Liver (tissue), 9 donors: ENCODE results near the gene PAK4. TPM values are rescaled to one million over a fixed set of nuclear protein-coding genes. Genes with fewer than 3 reads are reported as not detected.

Experiments
- DNase-seq: peaks from one replicate; pipeline ENCODE4 v3.0.0-alpha.2; 2017; ENCODE audit warnings: low spot score
- H3K27ac ChIP-seq, 2 donors: one replicate each; pipeline ENCODE4 v1.7.0; 2013; ENCODE audit warnings: inconsistent platforms in 2 of 2, low read length in 2 of 2, control low read depth in 1 of 2, low read depth in 1 of 2, mild to moderate bottlenecking in 1 of 2
- H3K27me3 ChIP-seq, 4 donors: one replicate each; pipeline versions ENCODE4 v1.6.1 to v1.7.0; 2013; ENCODE audit warnings: low read length in 3 of 4, inconsistent platforms in 1 of 4, mild to moderate bottlenecking in 1 of 4, moderate library complexity in 1 of 4; ENCODE audit not compliant: control insufficient read depth in 4 of 4, insufficient read depth in 4 of 4
- H3K36me3 ChIP-seq, 4 donors: one replicate each; pipeline versions ENCODE4 v1.6.1 to v1.7.0; 2013; ENCODE audit warnings: low read length in 3 of 4, mild to moderate bottlenecking in 3 of 4, low read depth in 1 of 4, moderate library complexity in 1 of 4; ENCODE audit not compliant: control insufficient read depth in 4 of 4, insufficient read depth in 3 of 4
- H3K4me1 ChIP-seq, 4 donors: one replicate each; pipeline versions ENCODE4 v1.6.1 to v1.7.0; 2013; ENCODE audit warnings: low read length in 3 of 4, mild to moderate bottlenecking in 3 of 4, moderate library complexity in 1 of 4; ENCODE audit not compliant: control insufficient read depth in 4 of 4, insufficient read depth in 4 of 4
- H3K4me3 ChIP-seq, 3 donors: one replicate each; pipeline versions ENCODE4 v1.6.1 to v1.7.0; 2013; ENCODE audit warnings: low read length in 3 of 3, control low read depth in 1 of 3, low read depth in 1 of 3, mild to moderate bottlenecking in 1 of 3
- H3K9ac ChIP-seq, 2 donors: one replicate each; pipeline ENCODE4 v1.7.0; 2013; ENCODE audit warnings: low read length in 2 of 2, mild to moderate bottlenecking in 2 of 2, moderate library complexity in 2 of 2, control low read depth in 1 of 2, low read depth in 1 of 2
- H3K9me3 ChIP-seq, 4 donors: one replicate each; pipeline versions ENCODE4 v1.6.1 to v1.7.0; 2013; ENCODE audit warnings: low read length in 3 of 4; ENCODE audit not compliant: control insufficient read depth in 4 of 4
- ATF3 ChIP-seq: IDR thresholded peaks from 2 replicates; pipeline ENCODE4 v1.6.1; 2016; ENCODE audit warnings: antibody characterized with exemption
- EGR1 ChIP-seq, 2 donors: IDR thresholded peaks; 2 replicates each; pipeline ENCODE4 v1.6.1; 2016 to 2018; ENCODE audit warnings: antibody characterized with exemption in 2 of 2, low read depth in 2 of 2
- FOXA1 ChIP-seq: IDR thresholded peaks from 2 replicates; pipeline ENCODE4 v1.6.1; 2016; ENCODE audit warnings: antibody characterized with exemption
- FOXA2 ChIP-seq: IDR thresholded peaks from 2 replicates; pipeline ENCODE4 v1.6.1; 2016; ENCODE audit warnings: antibody characterized with exemption
- GABPA ChIP-seq, 2 donors: IDR thresholded peaks in 1 of 2; conservative IDR thresholded peaks in 1 of 2; 2 replicates each; pipeline ENCODE4 v1.6.1; 2016; ENCODE audit warnings: antibody characterized with exemption in 2 of 2, mild to moderate bottlenecking in 1 of 2, moderate library complexity in 1 of 2
- HNF4A ChIP-seq, 2 donors: conservative IDR thresholded peaks; 2 replicates each; pipeline ENCODE4 v1.6.1; 2016; ENCODE audit warnings: antibody characterized with exemption in 2 of 2, mild to moderate bottlenecking in 2 of 2
- HNF4G ChIP-seq: IDR thresholded peaks from 2 replicates; pipeline ENCODE4 v1.6.1; 2016; ENCODE audit warnings: antibody characterized with exemption
- JUND ChIP-seq, 2 donors: IDR thresholded peaks; 2 replicates each; pipeline ENCODE4 v1.6.1; 2016; ENCODE audit warnings: antibody characterized with exemption in 2 of 2
- MAX ChIP-seq: IDR thresholded peaks from 2 replicates; pipeline ENCODE4 v1.6.1; 2016; ENCODE audit warnings: antibody characterized with exemption
- NR2F2 ChIP-seq: IDR thresholded peaks from 2 replicates; pipeline ENCODE4 v1.6.1; 2016; ENCODE audit warnings: antibody characterized with exemption
- RAD21 ChIP-seq, 2 donors: IDR thresholded peaks; 2 replicates each; pipeline ENCODE4 v1.6.1; 2016; ENCODE audit warnings: antibody characterized with exemption in 2 of 2, mild to moderate bottlenecking in 2 of 2
- RXRA ChIP-seq, 2 donors: IDR thresholded peaks; 2 replicates each; pipeline ENCODE4 v1.6.1; 2017 to 2018; ENCODE audit warnings: antibody characterized with exemption in 2 of 2, mild to moderate bottlenecking in 1 of 2
- TAF1 ChIP-seq: conservative IDR thresholded peaks from 2 replicates; pipeline ENCODE4 v1.6.1; 2016; ENCODE audit warnings: antibody characterized with exemption, mild to moderate bottlenecking
- ZBTB33 ChIP-seq: IDR thresholded peaks from 2 replicates; pipeline ENCODE4 v1.6.1; 2016; ENCODE audit warnings: antibody characterized with exemption
- WGBS: extraction: QIAGEN DNeasy Blood & Tissue Kit; methylation state at CpG from one replicate; pipeline ENCODE4 v1.1.7; 2013; 5-methylcytosine and 5-hydroxymethylcytosine counted together
- polyA plus RNA-seq, 2 donors: library from polyadenylated mRNA; stranded (reverse) in 1 of 2; unstranded in 1 of 2; fragments of 200-250 nt in 1 of 2; fragments of >200 nt in 1 of 2; fragmentation: Nextera tagmentation in 1 of 2; extraction: Ambion mirVana in 1 of 2; gene quantifications; one replicate each; pipeline versions ENCODE4 v1.2.1 to v1.2.3, GENCODE V29; 2013 to 2015
- total RNA-seq, 2 donors: library from RNA; depleted of rRNA; stranded (reverse); fragments of >200 nt; gene quantifications; one replicate each; pipeline ENCODE4 v1.2.3, GENCODE V29; 2014
- TF ChIP-seq, protein P1 (sequence below): fragments of 150-350 bp; IDR thresholded peaks from 2 replicates; pipeline ENCODE4 v1.5.1; 2017; ENCODE audit warnings: improper control_type of control experiment, low read depth, low read length; ENCODE audit not compliant: missing input control
- TF ChIP-seq, protein P2 (sequence below): IDR thresholded peaks from 2 replicates; pipeline ENCODE4 v1.6.1; 2016; ENCODE audit warnings: antibody characterized with exemption, mild to moderate bottlenecking
- donor health status: healthy.
- donor health status: healthy.
- donor health status: healthy.
- donor health status: healthy.
- donor health status: healthy.

Gene PAK4
- total and polyA plus RNA-seq, 4 donors = 5.4 to 16.6 (median 7.7) TPM

- H3K9me3 ChIP-seq = no peaks in the 10 kb centered on the region
- no peak overlapping the region for H3K9ac ChIP-seq
- H3K36me3 ChIP-seq = no peaks in the 10 kb centered on the region
- no peak overlapping the region for H3K4me3 ChIP-seq
- H3K27ac ChIP-seq = peak overlapping the region in 1 of 2 donors; percentile 35
- WGBS = 57% methylated on average over 24 of the region's 24 CpGs
- TF ChIP-seq NR2F2 (no peak), HNF4G (no peak)
- peak; percentile 58 for DNase-seq
- H3K27me3 ChIP-seq = no peaks in the 10 kb centered on the region
- H3K4me1 ChIP-seq = peaks cover 21 to 57% (median 44%) of the 10 kb centered on the region in 4 donors
Measured at GRCh38 chr19:39156326-39157230, 31.0 kb downstream of the PAK4 start.

DNA sequence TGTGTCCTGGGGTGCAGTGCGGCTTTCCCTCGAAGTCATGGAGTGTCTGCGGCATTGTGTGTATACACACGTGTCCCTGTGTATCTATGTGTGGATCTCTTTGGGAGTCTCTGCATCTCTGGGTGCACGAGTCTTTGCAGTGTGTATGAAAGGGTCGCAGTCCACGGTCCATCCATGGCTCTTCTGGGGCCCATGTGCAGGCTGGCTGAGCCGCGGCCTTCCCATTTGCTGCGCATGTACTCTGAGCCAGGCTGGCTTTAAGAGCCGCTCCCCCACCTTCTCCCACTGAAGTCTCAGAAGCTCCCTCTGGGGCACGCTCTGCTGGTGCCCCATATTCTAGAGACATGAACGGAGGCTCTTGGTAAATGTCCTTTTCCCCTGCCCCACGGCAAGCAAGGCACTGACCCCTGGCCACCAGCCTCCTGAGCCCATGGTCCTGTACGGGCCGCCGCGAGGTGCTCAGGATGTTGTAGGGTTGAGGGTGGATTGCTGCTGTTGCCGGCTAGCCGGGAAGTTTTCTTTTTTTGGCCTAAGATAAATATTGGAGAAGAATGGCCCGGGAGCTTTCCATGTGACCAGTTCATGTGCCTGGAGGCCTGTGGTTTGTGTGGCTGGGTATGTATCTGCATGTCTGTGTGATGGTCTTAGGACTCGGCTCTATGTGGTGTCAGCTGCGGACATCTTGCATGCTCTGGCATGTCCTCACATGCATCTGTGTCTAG lies 31.9 kb downstream of the PAK4 start:
- Histone ChIP-seq H3K4me3 (no peak overlapping the region), H3K27me3 (no peaks in the 10 kb centered on the region), H3K9ac (peak overlapping the region in 1 of 2 donors; percentile 10), H3K27ac (no peak overlapping the region), H3K36me3 (no peaks in the 10 kb centered on the region), H3K4me1 (peaks cover 21 to 57% (median 44%) of the 10 kb centered on the region in 4 donors), H3K9me3 (no peaks in the 10 kb centered on the region)
- TF ChIP-seq RXRA (IDR thresholded peaks at IDR 0.05) (no peak), ZBTB33 (no peak), RAD21 (IDR thresholded peaks at IDR 0.05) (no peak), HNF4G (no peak), HNF4A (conservative IDR thresholded peaks at IDR 0.05) (no peak)
- no peak for DNase-seq
- 71% methylated on average over 23 of the region's 23 CpGs for WGBS

GRCh38 chr19:39157997-39158389 lies 32.4 kb downstream of the PAK4 start:
- 96% methylated on average over 15 of the region's 15 CpGs for WGBS
- Histone ChIP-seq H3K4me1 (peaks cover 21 to 57% (median 44%) of the 10 kb centered on the region in 4 donors), H3K4me3 (no peak overlapping the region), H3K27ac (no peak overlapping the region), H3K36me3 (no peaks in the 10 kb centered on the region), H3K27me3 (no peaks in the 10 kb centered on the region), H3K9me3 (no peaks in the 10 kb centered on the region), H3K9ac (peak overlapping the region in 1 of 2 donors; percentile 10)
- DNase-seq = no peak
- TF ChIP-seq GABPA (IDR thresholded peaks at IDR 0.05 in 1 of 2, conservative IDR thresholded peaks at IDR 0.05 in 1 of 2) (no peak), RAD21 (IDR thresholded peaks at IDR 0.05) (no peak), HNF4A (conservative IDR thresholded peaks at IDR 0.05) (no peak), FOXA2 (no peak), ATF3 (no peak), EGR1 (IDR thresholded peaks at IDR 0.05; ENCODE audit: low read depth in 2 of 2) (no peak), JUND (IDR thresholded peaks at IDR 0.05) (no peak), FOXA1 (no peak), MAX (no peak), NR2F2 (no peak), RXRA (IDR thresholded peaks at IDR 0.05) (no peak), TAF1 (no peak)
- TF ChIP-seq, protein P1, sequence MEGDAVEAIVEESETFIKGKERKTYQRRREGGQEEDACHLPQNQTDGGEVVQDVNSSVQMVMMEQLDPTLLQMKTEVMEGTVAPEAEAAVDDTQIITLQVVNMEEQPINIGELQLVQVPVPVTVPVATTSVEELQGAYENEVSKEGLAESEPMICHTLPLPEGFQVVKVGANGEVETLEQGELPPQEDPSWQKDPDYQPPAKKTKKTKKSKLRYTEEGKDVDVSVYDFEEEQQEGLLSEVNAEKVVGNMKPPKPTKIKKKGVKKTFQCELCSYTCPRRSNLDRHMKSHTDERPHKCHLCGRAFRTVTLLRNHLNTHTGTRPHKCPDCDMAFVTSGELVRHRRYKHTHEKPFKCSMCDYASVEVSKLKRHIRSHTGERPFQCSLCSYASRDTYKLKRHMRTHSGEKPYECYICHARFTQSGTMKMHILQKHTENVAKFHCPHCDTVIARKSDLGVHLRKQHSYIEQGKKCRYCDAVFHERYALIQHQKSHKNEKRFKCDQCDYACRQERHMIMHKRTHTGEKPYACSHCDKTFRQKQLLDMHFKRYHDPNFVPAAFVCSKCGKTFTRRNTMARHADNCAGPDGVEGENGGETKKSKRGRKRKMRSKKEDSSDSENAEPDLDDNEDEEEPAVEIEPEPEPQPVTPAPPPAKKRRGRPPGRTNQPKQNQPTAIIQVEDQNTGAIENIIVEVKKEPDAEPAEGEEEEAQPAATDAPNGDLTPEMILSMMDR = no peak
- TF ChIP-seq, protein P2, sequence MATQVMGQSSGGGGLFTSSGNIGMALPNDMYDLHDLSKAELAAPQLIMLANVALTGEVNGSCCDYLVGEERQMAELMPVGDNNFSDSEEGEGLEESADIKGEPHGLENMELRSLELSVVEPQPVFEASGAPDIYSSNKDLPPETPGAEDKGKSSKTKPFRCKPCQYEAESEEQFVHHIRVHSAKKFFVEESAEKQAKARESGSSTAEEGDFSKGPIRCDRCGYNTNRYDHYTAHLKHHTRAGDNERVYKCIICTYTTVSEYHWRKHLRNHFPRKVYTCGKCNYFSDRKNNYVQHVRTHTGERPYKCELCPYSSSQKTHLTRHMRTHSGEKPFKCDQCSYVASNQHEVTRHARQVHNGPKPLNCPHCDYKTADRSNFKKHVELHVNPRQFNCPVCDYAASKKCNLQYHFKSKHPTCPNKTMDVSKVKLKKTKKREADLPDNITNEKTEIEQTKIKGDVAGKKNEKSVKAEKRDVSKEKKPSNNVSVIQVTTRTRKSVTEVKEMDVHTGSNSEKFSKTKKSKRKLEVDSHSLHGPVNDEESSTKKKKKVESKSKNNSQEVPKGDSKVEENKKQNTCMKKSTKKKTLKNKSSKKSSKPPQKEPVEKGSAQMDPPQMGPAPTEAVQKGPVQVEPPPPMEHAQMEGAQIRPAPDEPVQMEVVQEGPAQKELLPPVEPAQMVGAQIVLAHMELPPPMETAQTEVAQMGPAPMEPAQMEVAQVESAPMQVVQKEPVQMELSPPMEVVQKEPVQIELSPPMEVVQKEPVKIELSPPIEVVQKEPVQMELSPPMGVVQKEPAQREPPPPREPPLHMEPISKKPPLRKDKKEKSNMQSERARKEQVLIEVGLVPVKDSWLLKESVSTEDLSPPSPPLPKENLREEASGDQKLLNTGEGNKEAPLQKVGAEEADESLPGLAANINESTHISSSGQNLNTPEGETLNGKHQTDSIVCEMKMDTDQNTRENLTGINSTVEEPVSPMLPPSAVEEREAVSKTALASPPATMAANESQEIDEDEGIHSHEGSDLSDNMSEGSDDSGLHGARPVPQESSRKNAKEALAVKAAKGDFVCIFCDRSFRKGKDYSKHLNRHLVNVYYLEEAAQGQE = no peak
